Measurements from ENCODE around the gene MPEG1.

- TF ChIP-seq CTCF (IDR thresholded peaks at IDR 0.05; ENCODE audit: low read depth, low read length, poor library complexity, severe bottlenecking) (no peak), EZH2phosphoT487 (IDR thresholded peaks at IDR 0.05; ENCODE audit: borderline replicate concordance, low read length) (no peak)
These were observed 17.1 kb downstream of the MPEG1 start for GRCh38 chr11:59195586-59195985.

Data from DOHH2 (cell line).